SH-SY5Y (cell line): ENCODE data around the gene BMAL1.

Experiments used
- GATA2 ChIP-seq: IDR thresholded peaks from 2 replicates; pipeline ENCODE4 v1.6.1; 2011; ENCODE audit warnings: mild to moderate bottlenecking, low read depth, low read length
- GATA3 ChIP-seq: IDR thresholded peaks from 2 replicates; pipeline ENCODE4 v1.6.1; 2011; ENCODE audit warnings: low read depth, mild to moderate bottlenecking, low read length, moderate library complexity

The BMAL1 gene

DNA sequence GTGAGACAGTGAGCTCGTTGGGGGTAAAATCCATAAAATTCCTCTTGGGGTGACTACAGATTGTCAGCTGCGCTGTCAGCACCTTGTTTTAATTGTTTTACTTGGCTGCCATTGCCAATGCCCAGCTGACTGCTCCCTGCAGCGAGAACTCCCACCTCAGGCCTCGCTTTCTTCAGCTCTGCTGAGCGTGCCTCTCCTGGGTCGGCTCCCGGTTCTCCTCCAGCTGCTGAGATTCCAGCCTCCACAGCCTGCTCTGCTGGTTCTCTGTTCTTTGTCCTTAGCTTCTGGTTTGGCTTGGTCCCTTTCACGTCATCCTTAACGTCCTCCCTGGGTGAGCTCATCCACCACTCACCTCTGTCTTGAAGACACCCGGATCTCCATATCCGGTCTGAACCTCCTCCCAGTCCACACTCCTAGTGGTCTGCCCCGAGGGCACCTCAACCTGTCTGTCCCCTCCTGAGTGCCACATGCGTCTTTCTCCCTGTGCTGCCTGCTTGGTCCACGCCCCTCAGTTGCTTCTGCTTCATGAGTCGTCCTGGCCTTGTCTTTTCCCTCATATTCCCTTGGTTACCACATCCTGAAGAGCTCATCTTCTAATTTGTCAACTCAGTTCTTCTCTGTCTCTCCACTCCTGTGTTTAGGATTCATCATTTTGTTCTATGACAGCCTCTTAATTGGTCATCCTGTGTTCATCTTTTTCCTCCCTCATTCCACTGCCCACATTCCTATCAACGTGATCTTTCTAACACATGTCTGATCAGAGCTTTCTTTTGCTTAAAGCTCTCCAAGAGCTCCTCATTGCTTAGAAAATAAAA is 35.6 kb downstream of the BMAL1 start:
- TF ChIP-seq GATA3 (no peak), GATA2 (no peak)

DNA sequence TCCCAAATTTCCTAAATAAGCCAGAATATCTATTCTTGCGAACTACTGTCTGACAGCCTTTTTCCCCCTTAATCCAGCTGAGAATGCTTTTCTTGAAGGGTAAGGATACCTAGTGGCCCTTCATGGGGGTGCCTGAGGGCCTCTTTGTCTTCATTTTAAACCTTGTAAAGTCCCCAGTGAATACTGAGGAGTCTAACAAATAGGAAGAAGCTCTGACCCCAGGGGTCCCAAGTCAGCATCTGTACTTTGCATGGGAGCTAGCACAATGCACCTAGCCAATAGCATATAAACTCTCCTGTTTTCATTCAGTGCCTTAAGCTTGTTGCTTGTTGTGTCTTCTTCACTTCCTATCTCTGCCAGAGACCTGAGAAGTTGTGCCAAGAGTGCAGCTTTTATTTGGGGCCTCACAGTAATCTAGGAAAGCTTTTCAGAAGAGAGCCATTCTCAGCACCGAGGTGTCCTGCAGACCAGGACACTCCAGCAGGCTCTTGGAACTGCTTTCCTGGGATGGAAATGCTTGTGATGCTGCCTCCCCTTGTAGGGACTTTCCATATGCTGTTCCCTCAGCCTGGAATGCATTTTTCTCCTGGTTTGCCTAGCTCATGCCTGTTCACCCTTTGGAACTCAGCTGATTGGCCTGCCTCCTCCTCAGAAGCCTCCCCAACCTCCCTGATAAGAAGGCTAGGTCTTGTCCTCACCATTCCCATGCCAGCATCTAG is 37.2 kb downstream of the BMAL1 start:
- no peak for TF ChIP-seq GATA3

DNA sequence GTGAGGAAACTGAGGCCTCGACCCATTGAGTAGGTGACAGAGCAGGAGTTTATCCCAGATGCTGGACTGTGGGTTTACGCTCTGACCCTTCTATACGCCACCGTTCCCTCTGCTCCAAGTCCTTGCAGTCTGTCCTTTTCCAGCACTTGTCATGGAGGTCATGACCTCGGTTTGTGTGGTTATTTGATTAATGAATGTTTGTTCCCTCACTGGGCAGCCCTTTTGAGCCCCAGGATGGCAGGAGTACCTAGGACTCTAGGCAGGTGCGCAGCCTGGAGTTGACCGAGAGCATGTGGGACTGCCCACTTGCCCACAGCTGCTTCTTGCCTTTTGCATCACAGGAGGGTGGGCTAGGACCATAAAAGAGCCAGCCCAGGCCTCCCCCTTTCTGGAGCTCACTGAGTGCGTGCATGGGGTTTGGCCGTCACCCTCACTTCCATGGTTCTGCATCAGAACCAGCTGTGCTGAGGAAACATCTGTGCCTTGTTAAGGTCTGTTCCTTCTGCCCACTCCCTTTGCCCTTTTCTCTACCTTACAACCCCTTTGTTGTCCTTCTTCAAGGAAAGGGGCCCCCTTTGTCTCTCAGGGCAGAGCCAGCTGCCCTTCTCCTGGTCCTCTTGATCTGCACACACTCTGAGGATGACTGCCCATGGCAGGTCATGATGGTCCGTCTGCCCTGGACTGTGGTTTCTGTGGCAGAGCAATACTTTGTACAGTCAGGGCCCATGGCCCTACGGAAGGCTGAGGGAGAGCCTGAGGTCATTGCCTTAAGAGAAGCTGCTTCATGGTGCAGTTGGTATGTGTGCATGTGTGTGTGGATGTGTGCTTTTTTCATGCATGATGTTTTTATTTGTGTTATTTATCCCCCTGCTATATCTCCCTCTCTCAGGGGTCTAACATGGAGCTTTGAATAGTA is 38.2 kb downstream of the BMAL1 start:
- TF ChIP-seq GATA3 (no peak), GATA2 (no peak)

DNA sequence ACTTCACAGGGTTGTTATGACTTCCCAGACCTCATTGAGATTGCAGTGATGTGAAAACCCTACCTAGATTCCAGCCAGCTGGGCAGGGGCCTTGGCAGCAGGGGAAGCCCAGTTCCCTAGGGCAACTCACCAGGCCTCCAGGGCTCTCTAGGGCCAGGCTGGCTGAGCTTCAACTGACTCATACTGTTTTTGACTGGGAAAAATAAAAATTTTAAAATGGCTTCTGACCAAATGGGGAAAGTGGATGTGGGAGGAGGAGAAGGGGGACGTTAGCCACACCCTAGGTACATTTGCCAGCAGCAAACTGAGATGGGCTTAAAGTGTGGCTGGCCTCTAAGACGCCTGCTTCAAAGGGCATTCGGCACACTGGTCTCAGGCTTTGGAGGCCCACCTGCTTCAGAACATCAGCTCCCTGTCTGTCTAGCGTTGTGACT is 39.0 kb downstream of the BMAL1 start:
- TF ChIP-seq GATA3 (no peak), GATA2 (no peak)

DNA sequence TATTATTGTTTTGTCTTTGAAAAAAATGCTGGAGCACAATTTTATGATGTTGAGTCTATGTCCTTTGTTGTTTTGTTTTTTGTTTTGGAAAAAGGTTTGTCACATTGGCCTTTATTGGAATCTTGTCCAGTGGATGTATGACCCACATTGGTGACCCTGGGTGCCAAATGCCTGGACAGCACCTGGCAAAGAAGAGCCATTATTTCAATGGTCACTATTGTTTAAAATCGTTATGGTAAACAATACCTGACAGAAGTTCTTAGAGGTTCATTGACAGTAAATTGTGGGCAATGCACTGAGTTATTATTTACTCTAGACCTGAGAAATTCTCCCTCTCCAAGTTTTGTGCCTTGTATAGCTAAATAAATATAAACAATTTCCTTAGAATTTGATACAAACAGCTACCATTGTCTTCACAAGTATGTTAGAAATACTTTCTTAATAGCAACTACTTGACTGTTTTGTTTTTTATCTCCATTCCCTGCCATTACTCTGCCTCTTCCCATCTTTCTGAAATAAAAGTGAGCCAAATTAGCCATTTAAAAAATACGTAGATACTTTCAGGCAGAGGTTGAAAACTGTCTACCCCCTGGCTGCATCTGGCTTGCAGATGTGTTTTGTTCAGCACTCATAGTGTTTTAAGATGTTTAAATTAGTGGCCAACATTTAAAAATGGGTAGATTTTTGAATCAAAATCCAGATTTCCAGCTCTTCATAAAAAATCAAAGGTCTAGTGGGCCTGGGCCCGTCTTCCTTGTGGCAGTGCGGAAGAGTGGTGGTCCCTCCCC is 39.9 kb downstream of the BMAL1 start:
- no peak for TF ChIP-seq GATA3
- no peak for TF ChIP-seq GATA2

DNA sequence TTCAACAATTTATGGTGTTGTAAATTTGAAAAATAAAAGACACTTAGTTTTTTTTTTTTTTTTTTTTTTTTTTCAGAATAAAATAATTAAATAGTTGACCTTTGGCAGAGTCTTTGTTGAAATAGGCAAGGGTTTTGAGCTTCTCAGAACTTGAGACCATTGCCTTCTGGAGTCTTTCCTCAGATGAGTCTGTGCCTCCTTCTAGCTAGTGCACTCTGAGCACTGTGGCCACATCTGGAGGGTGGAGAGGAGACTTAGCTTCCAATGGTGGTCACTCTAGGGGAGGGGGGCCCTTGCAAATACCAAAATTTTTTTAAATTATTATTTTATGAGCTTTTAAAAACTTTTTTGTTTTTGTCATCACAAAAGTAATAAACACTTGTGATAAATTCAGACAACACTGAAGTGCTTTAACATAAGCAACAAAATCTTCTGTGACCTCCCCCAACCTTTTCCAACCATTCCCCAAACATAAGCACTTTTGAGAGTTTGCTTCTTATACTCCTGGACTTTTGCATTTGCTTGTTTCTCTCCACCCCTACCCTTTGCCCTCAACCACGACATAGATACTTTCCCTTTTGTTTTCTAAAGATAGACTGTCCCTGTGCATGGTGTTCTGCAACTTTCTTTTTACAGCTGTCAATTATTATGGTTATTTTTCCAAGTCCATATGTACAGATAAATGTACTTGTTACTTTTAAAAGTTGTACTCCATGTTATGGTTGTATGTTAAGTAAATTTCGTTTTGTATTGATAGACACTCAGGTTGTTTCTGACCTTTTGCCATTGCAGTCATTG is 41.1 kb downstream of the BMAL1 start:
- TF ChIP-seq GATA3 (no peak), GATA2 (no peak)

DNA sequence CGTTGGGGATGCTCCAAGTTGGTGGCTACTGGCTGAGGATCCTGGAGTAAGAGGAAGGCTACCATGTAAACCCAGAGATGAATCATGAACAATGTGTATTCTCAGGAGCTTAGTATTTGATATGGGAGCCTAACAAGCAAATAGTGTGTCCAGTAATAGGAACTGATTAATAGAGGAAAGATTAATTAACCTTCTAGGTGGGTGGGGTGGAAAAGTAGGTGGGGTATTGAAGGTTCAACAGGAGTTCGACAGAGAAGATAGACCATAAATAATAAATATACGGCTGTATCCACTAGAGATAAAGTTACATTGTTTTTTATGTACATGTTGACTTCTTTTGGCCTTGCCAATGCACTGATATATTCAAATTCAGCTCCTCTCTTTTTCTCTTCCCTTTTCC is 43.1 kb downstream of the BMAL1 start:
- no peak for TF ChIP-seq GATA2
- TF ChIP-seq GATA3: no peak

DNA sequence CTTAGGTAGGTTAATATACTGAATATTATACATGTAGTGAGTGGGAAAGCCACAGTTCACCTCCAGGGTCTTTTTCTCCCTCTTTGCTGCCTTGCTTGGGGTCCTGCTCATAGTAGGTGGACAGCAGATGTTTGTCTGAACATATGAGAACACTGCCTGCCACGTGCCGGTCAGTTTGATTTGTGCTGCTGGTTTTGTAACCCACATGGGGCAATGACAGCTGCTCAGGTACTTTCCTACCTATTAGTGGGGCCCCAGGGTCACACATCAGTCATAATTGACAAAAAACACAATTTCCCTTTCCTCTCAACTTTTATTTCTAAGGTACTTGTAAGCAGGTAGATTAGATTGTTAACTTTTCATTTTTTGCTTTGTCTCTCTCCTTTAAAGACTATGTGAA is 43.8 kb downstream of the BMAL1 start:
- TF ChIP-seq GATA2 (no peak), GATA3 (no peak)

DNA sequence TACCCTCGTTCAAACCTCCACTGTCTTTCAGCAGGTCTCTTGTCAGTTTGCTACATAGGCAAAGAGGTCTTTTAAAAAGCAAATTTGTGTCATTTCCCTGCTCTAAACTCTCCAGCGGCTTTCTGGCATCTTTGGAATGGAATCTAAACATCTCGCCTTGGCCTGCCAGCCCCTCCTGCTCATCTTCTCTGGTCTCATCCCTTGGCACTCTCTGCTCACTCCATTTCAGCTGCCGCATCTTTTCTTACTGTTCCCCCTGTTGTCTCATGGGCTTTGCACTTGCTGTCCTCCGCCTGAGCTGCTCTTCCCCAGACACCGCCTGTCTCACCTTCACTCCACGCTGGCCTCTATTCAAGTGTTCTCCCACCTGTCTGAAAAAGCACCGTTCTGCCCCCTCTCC is 46.6 kb downstream of the BMAL1 start:
- TF ChIP-seq GATA3 (no peak), GATA2 (no peak)

DNA sequence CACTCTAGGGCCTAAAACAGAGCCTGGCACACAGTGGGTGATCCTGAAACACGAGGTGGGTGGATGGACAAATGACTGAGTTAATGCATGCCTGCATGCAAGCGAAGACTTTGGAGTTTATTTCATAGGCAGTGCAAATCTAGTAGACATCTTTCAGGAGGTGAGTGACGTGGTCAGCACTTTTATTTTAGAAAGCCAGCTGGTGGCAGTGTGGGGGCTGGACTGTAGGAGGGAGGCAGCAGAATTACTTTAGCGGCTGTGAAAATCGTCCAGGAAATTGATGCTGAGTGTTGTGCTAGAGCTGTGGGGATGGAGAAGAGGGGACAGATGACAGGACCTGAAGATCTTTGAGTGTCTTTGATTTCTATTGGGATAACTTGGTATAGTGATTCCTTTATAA is 47.1 kb downstream of the BMAL1 start:
- TF ChIP-seq GATA3: no peak

DNA sequence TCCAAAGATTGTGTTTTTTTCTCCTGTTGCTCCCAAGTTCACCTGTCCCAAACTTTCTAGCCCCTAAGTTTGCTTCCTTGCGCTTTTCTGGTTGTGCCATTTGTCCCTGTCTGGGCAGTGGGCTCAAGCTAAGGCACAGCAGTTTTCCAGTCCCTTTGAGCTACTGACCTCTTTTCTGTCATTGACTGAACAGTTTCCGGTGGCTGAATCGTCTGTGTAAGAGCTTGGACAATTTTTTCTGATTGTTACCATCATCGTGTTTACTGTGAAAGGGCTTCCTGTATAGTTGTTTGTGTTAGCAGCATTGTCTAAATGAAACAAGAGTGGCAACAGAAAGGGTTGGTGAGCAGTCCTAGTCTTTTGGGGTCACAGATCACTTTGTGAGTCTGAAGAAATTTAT is 49.8 kb downstream of the BMAL1 start:
- TF ChIP-seq GATA3: no peak
- TF ChIP-seq GATA2: no peak

DNA sequence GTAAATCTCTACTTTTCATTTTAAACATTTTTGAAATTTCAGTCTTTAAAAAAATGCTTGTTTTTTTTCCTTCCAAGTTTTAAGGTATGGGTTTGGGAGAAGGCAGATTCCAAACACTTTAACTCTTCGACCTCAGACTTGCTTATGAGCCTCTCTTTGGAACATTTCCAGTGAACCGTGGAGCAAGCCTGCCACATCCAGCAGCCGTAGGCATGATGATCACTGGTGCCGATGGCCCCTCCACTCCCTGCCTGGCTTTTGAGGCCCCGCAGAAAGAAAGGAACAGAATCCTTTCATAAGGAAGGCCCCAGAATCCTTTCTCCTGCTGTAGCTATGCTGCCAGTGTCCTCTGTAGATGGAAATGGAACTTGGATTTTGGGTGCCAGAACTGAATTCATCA is 50.7 kb downstream of the BMAL1 start:
- TF ChIP-seq GATA3 (no peak), GATA2 (0 out of 2 replicates have a peak, but pooled peaks have one; percentile 7)
